GM19455 (cell line): Measurements from ENCODE around the gene HSPA1B.

Experiments used
- ATAC-seq: cut with Tn5 transposase; IDR thresholded peaks from one replicate; pipeline ENCODE4 v1.9.1; 2021; ENCODE audit not compliant: unreplicated experiment

HSPA1B gene

GRCh38 chr6:31877125-31877650 is 49.6 kb downstream of the HSPA1B start:
- no peak for ATAC-seq

GRCh38 chr6:31877651-31878161 is 50.2 kb downstream of the HSPA1B start:
- no peak for ATAC-seq

- ATAC-seq = no peak
Measured at GRCh38 chr6:31878222-31878621, 50.7 kb downstream of the HSPA1B start.

GRCh38 chr6:31878726-31879125 is 51.2 kb downstream of the HSPA1B start, which contains the start of gene SLC44A4:
TSS of gene SLC44A4 (minus strand) at chr6:31878997. CDS start at chr6:31878980, 17 bp downstream.
- no peak for ATAC-seq

GRCh38 chr6:31879143-31879542 is 51.6 kb downstream of the HSPA1B start:
- no peak for ATAC-seq
